H1 (cell line): ENCODE measurements around the gene CRELD1. TPM values are rescaled to one million over a fixed set of nuclear protein-coding genes. Genes with fewer than 3 reads are reported as not detected.

Experiments
- ASH2L ChIP-seq: fragments of 200-600, 300-600 bp; sonication (generic); IDR thresholded peaks from one replicate; pipeline ENCODE4 v1.7.1; 2017; ENCODE audit warnings: low read length
- CBX8 ChIP-seq: fragments of 300-800, 300-1000 bp; sonication (generic); IDR thresholded peaks from 2 replicates; pipeline ENCODE4 v1.7.1; 2016; ENCODE audit warnings: low read depth, low read length, borderline replicate concordance
- CTBP2 ChIP-seq: IDR thresholded peaks from 2 replicates; pipeline ENCODE4 v1.7.0; 2011; ENCODE audit warnings: borderline replicate concordance, mild to moderate bottlenecking, moderate library complexity, mixed read lengths, low read length; ENCODE audit not compliant: insufficient read depth, insufficient read length
- JUN ChIP-seq: IDR thresholded peaks from 2 replicates; pipeline ENCODE4 v1.6.1; 2011; ENCODE audit warnings: low read depth, mild to moderate bottlenecking, improper control_type of control experiment, low read length
- JUND ChIP-seq: IDR thresholded peaks from 2 replicates; pipeline ENCODE4 v1.6.1; 2011; ENCODE audit warnings: mild to moderate bottlenecking, improper control_type of control experiment, low read length
- RNF2 ChIP-seq: fragments of 200-900, 300-1000 bp; sonication (generic); IDR thresholded peaks from 2 replicates; pipeline ENCODE4 v1.7.1; 2016; ENCODE audit warnings: borderline replicate concordance, low read depth, mild to moderate bottlenecking, antibody characterized with exemption, low read length; ENCODE audit not compliant: poor library complexity, severe bottlenecking; ENCODE audit errors: missing control alignments
- SIN3A ChIP-seq, 2 experiments: IDR thresholded peaks in 1 of 2; conservative IDR thresholded peaks in 1 of 2; 2 replicates each; pipeline ENCODE4 v1.6.1; 2011 to 2012; ENCODE audit warnings: low read length in 2 of 2, improper control_type of control experiment in 1 of 2, low read depth in 1 of 2, mild to moderate bottlenecking in 1 of 2
- SIX5 ChIP-seq: IDR thresholded peaks from 2 replicates; pipeline ENCODE4 v1.6.1; 2011; ENCODE audit warnings: mild to moderate bottlenecking, low read depth, low read length
- polyA plus RNA-seq, 7 experiments: library from polyadenylated mRNA; depleted of rRNA in 3 of 7; stranded (reverse) in 5 of 7; unstranded in 2 of 7; fragments of >200 nt in 5 of 7; fragments of 200-250 nt in 2 of 7; gene quantifications; 1 replicate in 5 of 7; 2 replicates in 1 of 7; 4 replicates in 1 of 7; pipeline versions ENCODE4 v1.2.1 to v1.2.3, GENCODE V29; 2011 to 2013; ENCODE audit warnings: missing spikeins in 2 of 7, mixed read lengths in 2 of 7
- total RNA-seq: library from RNA; stranded (reverse); fragmentation: NEBNext Ultra II Directional; extraction: Animal tissue kit (Norgen Biotek cat#: 25700); gene quantifications from 2 replicates; pipeline ENCODE4 v1.2.1, GENCODE V29; 2021

CRELD1 gene
- total and polyA plus RNA-seq, 2 of the 8 experiments (the other 6 are each of a cell fraction or from before 2014, with no cell fraction given), result 12.9 to 15.1 TPM

DNA sequence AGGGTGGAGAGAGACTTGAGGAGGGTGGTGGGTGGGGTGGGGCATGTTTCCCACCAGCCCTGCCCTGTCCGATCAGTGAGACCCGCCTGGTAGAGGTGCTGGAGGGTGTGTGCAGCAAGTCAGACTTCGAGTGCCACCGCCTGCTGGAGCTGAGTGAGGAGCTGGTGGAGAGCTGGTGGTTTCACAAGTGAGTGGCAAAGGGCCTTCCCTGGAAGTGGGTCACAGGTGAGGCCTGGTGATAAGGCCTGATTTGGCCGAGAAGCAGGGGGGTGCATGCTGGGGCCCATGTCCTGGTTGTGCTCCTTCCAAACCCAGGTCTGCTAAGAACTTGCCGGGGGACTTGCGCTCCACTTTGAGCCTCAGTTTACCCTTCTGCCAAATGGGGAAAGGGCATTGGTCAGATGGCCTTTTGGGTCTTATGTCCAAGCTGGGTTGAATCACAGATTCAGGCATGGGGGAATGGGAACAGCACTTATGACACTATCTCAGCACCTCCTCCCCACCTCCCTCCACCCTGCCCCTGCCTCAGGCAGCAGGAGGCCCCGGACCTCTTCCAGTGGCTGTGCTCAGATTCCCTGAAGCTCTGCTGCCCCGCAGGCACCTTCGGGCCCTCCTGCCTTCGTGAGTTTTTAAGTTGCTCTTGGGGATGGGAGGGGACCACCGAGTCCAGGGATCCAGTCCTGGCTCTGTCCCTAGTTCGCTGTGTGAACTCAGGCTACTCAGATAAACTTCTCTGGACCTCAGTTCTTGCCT, 4.0 kb downstream of the CRELD1 start (continued):
- TF ChIP-seq SIX5 (no peak), ASH2L (no peak), SIN3A (conservative IDR thresholded peaks at IDR 0.05 in 1 of 2, IDR thresholded peaks at IDR 0.05 in 1 of 2; ENCODE audit: low read depth in 1 of 2, low read length in 2 of 2) (no peak), JUN (no peak), CBX8 (no peak), CTBP2 (no peak), RNF2 (no peak), JUND (no peak)
